Astrocyte of the spinal cord (primary cell): ENCODE measurements around the gene TNPO3.

Experiments used
- DNase-seq: peaks from one replicate; pipeline ENCODE4 v3.0.0; 2011; ENCODE audit warnings: low read depth, low spot score
- H3K4me3 ChIP-seq: 2 replicates; pipeline ENCODE4 v1.5.1; 2011; ENCODE audit warnings: low read depth, mild to moderate bottlenecking, low read length, moderate library complexity
- CTCF ChIP-seq: IDR thresholded peaks from 2 replicates; pipeline ENCODE4 v1.5.1; 2012; ENCODE audit warnings: low read depth, mild to moderate bottlenecking, low read length, inconsistent platforms
- in situ Hi-C: cut with HindIII; loops from 2 replicates; pipeline ENCODE4 v1.10.0; 2017; ENCODE audit warnings: low sequenced_read_pairs

The TNPO3 gene

GRCh38 chr7:129094501-129094900 lies 39.6 kb upstream of the TNPO3 start:
- no peak for TF ChIP-seq CTCF
- DNase-seq = no peak
- no peak overlapping the region for H3K4me3 ChIP-seq
- in situ Hi-C loops = no loop called here

DNA sequence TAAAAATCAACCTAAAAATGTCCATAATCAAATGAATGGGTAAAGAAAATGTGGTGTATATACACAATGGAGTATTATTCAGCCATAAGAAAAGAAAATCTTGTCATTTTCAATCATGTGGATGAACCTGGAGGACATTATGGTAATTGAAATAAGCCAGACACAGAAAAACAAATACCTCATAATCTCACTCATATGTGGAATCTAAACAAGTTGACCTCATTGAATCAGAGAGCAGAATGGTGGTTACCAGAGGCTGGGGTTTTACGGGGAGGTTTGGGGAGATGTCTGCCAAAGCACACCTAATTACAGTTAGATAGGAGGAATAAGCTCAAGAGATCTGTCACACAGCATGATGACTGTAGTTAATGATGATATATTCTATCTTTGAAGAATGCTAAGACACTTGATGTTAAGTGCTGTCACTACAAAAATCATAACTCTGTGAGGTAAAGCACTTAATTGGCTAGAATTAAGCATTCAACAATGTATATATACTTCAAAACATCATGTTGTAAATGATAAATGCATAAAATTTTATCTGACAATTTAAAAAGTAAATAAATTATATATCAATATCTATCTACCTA lies 39.1 kb upstream of the TNPO3 start:
- H3K4me3 ChIP-seq = no peak overlapping the region
- in situ Hi-C loops = no loop called here
- DNase-seq = no peak
- TF ChIP-seq CTCF = no peak

GRCh38 chr7:129091484-129092002 lies 36.6 kb upstream of the TNPO3 start:
- peak; percentile 50 for DNase-seq
- H3K4me3 ChIP-seq = no peak overlapping the region
- in situ Hi-C loops = no loop called here
- peak; percentile 99 for TF ChIP-seq CTCF

GRCh38 chr7:129090300-129090907 lies 35.5 kb upstream of the TNPO3 start:
- H3K4me3 ChIP-seq = no peak overlapping the region
- in situ Hi-C loops = no loop called here
- TF ChIP-seq CTCF = no peak
- DNase-seq = no peak

DNA sequence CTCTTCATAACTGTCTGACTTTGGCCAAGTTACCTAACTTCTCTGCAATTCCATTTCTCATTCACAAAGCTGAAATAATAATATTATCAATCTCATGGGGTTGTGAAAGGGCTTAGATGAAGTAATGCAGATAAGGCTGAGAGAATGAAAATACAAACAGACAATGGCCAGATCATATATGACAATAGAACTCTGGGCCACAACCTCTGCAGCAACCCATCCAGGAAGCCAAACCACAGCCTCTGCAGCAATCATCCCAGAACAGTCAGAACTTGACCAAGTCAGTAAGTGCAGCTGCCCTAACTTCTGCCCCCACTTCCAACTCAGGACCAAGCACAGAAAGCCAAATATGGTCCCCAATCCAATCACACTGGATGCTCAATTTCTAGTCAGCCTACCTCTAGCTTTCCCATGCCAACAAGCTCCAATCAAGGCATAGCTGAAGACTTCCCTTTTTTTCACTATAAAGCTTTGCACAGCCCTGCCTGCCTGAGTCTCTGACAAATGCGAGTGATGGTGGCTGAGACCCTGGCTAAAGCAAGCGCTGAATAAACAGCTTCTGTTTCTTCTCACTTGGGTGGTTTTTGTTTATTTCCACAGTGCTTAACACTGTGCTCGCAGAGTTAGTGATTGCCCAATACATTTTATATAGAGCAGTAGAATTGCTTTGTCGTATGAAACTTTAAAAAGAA lies 34.8 kb upstream of the TNPO3 start:
- DNase-seq = no peak
- TF ChIP-seq CTCF = no peak
- in situ Hi-C loops = no loop called here
- no peak overlapping the region for H3K4me3 ChIP-seq

GRCh38 chr7:129084801-129085551 lies 30.1 kb upstream of the TNPO3 start:
- no peak for TF ChIP-seq CTCF
- no peak overlapping the region for H3K4me3 ChIP-seq
- in situ Hi-C loops = no loop called here
- DNase-seq = no peak
